Fibroblast of skin of right biceps (primary cell): Measurements from ENCODE around the gene TMBIM1.

Experiments
- DNase-seq: peaks from one replicate; pipeline ENCODE4 v3.0.0-alpha.2; 2013

Gene TMBIM1, protein sequence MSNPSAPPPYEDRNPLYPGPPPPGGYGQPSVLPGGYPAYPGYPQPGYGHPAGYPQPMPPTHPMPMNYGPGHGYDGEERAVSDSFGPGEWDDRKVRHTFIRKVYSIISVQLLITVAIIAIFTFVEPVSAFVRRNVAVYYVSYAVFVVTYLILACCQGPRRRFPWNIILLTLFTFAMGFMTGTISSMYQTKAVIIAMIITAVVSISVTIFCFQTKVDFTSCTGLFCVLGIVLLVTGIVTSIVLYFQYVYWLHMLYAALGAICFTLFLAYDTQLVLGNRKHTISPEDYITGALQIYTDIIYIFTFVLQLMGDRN

DNA sequence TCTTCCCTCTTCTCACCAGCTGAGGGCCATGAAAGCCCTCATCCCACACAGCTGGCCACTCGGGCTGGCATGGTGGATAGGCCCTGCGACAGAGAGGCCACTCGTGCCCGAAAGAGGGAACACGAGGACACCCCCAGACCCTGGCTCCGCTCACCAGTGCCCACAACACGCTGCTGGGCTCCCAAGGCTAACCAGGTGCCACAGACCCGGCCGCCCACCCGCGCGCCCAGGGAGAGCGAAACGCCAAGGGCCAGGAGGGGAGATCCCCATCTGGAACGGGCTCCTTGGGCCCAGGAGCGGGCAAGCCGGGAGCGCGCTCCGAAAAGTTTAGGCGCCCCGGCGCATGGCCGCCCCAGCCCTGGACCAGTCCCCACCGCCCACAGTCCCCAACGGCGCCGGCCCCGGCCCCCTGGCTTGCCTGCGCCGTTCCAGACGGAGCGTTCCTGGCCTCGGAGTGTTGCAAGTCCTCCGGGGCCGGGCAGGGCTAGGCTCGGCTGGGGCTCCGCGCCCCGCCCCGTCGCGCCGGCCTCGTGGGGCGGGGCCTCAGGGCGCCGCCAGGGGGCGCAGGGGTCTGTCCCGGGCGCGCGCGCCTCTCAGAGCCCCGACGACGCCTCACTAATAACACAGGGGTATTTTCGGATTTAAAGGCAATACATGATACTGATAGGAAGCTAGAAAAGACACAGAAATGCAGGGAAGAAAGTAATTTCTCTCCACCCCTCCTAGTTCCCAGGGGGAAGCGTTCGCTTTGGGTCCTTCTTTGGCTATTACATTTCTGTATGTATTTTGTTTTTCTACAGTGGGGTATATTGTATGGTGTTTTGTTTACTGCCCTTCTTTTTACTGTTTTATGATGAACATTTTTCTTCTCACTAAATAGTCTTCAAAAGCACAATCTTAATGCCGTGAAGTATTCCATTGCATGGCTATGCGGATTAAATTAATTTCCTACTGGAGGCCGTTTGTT lies at the start of gene TMBIM1:
TMBIM1 (minus strand) TSS at position 456 of the 967 bp plus-strand sequence. CDS start 10,362 bp downstream, outside the sequence.
- peak; percentile 73 for DNase-seq

DNA sequence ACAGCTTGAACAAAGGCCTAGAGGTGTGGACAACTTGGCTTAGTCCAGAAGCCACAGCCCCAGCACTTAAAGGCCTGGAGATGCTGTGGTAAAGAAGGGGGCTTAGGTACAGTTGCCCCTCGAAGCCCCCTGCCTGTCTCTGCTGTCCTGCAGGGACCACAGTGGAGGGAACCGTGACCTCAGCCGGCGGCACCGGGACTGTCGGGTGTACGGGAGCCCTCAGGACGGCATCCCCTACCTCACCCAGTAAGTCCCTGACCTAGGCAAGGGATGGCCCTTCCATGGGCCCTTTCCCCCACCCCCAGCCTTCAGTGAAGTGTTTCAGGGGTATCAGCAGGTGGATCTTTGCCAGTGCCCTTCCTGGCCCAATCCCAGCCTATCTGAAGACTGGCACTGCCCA lies 49.1 kb upstream of the TMBIM1 start:
- no peak for DNase-seq

DNA sequence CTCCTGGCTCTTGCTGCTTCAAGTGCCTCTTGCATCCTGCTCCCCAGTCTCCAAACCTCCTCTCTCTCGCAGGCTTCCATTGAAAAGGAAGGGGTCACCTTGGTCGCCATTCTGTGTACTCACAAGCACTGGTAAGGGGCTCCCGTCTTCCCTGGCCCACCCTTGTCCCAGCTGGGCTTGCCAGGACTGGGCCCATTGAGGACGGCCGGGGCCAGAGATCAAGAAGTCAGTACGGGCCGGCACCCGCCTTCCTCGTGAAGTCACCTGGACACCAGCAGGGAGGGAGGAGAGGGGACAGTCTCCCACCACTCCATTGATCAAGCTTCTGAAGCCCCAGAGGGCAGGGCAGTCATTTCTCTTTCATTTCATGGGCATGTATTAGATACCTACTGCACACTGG lies 48.4 kb upstream of the TMBIM1 start:
- no peak for DNase-seq

DNA sequence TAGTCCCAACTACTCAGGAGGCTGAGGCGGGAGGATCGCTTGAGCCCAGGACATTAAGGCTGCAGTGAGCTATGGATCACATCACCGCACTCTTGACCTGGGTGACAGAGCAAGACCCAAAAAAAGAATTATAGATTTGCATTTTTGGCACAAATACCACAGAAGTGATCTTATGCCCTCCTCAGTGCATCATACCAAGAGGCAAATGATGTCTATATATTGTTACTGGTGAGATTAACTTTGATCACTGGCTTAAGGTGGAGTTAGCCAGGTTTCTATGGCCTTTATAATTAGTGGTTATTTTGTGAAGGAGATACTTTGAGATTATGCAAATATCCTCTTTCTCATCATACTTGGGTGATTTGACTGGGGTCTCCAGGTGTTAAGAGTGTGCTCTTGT lies 42.2 kb upstream of the TMBIM1 start:
- no peak for DNase-seq

DNA sequence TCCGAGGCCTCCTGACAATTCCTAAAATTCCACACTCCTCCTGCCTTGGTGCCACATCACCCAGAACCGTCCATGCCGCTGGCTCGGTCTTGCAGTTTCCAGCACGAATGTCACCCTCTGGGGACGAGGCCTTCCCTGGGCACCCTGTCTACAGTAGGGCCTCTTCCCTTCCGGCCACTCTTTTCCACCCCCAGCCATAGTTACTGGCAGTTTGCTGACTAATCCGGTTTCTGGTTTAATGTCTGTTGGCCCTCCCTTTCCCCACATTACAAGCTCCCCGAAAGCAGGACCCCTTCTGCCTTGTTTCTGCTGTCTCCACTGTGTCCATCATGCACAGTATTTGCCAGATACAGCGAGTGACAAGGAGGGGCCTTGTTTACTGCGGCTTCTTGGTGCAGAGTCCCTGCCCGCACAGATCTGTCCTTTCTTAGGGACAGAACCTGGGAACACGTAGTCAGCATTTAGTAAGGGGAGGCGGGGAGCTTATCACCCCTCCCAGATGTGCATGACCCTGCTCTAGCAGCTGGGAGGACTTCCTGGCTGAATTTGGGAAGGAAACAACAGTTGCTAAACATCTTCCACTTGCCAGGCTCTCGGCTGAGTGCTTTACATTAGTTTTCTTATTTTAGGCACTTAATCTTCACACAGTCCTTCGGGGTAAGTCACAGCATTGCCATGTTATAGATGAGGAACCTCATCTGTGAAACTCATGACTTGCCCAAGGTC lies 40.8 kb upstream of the TMBIM1 start:
- no peak for DNase-seq

DNA sequence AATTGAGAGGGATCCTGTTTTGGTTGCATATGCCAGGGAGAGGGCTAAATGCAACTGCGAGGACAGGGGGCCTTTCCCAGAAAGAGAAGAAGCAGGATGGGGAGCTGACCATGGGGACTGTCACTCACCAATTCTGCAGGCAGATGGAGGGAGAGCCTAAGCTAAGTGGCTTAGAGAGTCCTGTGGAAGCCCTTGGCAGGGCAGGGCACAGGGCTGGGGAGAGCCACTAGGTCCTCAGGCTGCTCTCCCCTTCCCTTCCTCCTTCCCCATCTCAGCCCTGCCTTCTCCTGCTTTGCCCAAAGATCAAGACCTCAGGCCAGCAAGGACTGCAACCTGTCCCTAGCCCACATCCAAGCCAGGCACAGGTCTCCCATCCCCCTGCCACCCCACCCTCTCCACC lies 40.0 kb upstream of the TMBIM1 start:
- no peak for DNase-seq

DNA sequence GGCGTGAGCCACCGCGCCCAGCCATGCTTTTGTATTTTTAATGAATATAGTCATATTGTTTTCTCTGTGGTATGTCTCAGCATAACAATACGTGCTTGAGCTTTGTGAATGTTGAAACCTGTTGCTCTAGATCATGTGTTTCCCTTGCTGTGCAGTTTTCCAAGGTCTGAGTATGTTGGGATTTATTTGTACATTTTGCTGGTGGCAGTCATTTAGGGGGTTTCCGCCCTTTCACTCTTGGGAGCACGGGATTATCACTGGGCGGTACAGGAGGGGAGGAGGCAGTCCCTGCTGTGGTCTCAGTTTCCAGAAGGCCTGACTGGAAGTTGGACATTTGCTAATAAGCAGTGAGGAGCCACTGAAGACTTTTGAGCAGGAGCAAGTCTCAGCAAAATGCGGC lies 39.4 kb upstream of the TMBIM1 start:
- no peak for DNase-seq

DNA sequence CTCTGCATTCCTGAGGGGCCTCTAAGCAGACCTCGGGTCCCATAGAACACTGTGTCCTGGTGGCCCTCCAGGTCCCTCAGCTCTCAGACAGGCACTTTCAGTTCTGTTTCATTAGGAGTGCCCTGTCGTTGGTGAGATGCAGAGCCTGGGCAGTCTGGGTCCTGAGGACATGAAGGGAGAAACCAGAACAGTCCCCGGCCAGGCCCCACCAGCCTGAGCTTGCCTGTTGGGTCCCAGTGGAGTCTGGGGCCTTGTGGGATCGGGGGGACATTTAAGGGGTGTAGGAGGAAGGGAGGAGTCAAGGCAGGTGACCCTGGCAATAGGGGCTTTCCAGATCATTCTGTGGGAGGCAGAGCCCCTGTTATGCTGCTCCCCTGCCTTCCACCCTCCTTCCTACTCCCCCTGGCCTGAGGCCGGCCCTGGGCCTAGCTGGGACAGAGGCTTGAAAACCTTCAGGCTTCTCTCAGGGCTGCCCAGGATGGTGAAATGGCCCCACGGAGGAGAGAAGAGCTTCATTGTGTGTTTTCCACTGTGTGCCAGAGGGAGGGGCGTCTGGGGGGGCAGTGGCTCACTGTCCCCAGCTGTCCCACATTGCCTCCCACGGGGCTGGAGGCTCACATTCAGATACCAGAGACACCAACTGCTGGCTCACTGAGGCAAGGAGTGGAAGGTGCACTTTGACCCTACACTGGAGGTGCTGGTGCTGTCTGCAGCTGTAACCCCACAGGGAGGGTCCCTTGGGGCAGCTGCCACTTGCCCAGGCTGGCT lies 37.7 kb upstream of the TMBIM1 start:
- DNase-seq = no peak

DNA sequence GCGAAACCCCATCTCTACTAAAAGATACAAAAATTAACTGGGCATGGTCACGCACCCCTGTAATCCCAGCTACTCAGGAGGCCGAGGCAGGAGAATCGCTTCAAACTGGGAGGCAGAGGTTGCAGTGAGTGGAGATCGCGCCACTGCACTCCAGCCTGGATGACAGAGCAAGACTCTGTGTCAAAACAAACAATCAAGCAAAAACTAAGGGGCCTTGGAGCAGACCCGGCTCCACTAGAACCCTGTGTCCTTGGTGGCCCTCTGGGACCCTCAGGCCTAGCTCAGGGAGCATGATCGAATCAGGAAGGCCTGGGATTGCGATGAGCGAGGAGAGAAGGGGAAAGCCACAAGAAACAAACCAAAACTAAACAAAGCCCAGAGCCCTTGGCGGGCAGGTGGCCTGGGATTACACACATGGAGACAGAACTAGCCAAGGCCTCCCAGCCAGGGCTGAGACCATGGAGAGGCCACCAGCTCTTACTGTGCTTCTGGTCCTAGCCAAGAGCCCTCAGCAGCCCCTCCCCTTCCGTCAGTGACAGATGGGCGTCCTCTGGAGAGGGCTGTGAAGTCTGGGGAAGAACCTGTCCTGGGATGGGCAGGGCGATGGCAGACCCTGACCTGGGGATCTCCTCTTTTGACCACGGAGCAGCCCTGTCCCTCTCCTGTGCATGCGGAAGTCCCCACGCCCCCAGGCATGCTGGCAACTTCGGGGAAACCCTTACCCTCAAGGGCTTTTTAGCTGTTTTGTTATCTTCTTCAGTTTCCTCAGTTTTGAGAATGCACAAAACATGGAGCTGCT lies 36.9 kb upstream of the TMBIM1 start:
- no peak for DNase-seq

DNA sequence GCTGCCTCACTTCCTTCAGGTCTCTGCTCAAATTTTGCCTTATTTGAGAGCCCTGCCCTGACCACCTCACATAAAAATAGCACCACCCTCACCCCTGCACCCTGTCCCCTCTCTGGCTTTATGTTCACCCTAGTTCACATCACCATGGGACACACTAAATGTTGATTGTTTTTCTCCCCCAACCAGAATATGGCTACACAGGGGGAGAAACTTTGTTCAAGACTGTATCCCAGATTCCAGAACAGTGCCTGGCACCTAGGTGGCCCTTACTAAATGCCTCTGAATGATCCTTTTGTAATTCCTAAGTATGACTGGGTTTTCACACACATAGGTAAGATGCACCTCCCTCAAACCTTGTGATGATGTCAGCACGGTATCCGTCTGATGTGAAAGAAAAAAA lies 36.0 kb upstream of the TMBIM1 start:
- DNase-seq = no peak

DNA sequence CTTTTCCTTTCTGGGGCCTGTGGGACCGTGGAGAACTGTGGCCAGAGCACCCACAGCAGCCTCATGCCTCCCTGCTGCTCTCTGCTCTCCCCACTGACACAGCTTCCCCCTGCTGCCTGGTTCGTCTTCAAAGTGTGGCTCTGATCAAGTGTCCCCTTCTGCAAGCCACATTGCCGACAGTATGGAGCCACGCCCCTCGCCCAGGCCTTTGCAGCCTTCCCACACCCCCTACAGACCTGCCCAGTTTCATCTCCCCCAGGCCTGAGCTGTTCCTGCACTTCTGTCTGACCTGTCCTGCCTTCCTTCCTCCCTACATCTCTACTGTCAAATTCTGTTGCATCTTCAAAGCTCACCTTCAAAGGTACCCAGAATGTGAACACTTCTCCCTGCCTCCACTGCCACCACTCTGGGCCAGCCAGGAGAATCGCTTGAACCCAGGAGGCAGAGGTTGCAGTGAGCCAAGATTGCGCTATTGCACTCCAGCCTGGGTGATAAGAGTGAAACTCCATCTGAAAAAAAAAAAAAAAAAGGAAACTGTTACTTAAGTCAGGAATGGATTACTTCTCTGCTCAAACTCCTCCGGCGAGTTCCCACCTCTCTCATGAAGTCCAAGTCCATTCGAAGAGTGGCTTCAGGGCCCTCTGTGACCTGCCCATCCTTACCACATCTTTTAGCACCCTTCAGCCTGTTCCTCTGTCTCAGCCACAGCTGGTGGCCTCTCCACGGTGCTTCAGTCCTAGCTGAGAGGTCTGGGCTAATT lies 35.3 kb upstream of the TMBIM1 start:
- no peak for DNase-seq

DNA sequence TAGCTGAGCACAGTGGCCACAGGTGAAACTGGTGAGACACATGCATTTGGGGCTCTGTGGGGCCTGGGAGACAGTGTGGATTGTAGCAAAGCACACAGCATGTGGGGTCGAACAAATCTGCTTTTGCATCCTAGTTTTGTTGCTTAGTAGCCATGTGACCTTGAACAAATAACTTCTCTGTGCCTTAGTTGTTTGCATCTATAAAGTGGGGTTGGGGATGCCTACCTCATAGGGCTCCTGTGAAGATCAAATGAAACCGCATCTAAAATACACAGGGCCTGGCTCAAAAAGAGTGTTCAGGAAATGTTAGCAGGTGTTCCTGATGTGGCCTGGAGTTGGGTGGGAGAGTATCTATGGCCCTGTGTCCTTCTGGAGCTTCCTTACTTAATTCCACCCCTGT lies 34.0 kb upstream of the TMBIM1 start:
- no peak for DNase-seq

DNA sequence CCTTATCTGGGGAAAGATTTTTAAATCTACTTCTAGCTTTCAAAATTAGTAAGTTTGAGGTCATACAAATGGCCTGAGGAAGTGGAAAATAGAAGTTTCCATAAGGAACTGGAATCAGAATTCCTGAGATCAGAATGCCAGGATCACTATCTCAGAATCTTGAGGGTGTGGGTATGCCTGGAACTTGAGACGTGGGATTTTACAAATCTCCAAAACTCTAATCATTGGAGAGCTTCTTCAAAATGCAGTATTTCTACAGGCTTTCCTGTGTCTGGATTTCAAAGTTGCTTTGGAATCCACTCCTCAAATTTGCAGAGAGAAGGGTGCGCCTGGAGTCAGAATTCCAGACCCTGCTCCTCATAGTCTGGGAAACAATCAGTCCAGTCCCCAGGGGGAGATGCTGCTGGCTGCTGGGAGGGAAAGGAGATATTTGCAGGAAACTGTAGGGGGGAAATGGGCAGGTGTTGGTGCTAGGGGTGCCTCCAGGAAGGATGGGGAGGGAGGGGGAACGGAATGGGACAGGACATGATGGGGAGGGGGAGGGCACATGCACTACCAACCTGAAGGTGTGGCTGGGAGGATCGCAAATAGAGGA lies 33.4 kb upstream of the TMBIM1 start:
- DNase-seq = no peak

DNA sequence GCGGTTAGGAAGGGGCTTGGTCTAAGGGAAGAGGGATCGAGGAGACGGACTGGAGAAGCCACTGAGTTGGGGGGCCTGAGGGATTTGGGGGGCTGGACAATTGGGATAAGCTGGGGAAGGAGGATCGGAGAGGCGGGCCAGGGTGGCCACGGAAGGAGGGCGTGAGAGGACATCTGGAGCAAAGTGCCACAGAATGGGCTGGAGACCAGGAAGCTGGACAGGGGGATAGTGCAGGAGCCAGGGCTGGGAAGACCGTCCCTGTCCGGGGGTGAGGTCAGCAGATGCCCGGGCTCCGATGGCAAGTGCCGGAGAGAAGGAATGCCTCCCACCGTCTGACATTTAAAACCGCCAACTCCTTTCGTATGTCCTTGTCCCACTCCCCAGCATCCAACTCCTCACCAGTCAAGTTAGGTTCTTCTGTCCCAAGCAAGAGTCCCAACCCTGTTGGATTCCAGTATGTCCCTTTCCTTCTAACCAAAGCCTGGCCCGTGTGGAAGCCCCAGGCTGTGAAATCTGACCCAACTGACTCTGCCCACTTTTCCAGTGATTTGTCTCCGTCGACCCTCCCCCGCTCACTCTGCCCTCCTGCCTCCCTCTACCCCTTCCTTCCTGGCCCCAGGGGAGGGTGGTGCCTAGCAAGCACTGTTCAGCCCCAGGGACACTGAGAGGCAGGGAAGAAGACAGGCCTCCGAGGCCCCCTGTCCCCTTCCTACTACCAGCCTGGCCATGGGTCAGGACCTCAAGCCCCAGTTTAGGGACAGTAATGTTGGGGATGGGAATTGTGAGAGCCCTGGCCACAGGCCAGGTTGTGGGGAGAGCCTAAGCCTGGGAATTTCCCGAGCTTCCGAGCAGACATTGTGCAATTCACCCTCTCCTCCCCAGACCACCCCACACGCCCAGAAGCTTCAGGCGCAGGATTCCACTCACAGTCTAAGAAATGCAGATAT lies 31.5 kb upstream of the TMBIM1 start:
- DNase-seq = peak; percentile 58

DNA sequence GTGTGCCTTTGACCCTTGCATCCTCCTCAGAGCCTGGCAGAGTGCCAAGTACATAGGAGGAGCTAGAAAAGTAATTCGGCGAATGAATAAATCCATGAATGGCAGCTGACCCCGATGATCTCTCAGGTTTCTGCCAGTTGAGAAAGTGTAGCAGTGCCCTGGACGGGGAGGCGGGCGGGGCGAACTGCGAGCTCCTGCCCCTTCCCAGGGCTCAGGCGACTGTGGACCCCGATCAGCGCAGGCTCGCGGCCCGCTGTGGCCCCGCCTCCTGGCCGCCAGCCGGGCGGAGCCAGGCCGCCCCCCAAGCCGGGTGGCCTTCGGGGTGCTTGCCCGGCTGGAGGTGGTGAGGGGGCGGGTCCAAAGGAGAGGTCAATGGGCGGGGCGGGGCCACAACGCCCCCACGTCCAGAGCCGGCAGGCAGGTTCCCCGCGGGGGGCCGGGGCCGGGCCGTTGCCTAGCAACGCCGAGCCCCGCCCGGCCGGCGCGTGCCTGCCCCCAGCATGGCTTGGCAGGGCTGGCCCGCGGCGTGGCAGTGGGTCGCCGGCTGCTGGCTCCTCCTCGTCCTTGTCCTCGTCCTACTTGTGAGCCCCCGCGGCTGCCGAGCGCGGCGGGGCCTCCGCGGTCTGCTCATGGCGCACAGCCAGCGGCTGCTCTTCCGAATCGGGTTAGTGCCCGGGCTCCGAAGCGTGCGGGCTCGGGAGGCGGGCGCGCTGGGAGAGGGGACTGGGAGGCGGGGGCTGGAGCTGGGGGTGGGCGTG lies 30.6 kb upstream of the TMBIM1 start:
- peak; percentile 68 for DNase-seq

DNA sequence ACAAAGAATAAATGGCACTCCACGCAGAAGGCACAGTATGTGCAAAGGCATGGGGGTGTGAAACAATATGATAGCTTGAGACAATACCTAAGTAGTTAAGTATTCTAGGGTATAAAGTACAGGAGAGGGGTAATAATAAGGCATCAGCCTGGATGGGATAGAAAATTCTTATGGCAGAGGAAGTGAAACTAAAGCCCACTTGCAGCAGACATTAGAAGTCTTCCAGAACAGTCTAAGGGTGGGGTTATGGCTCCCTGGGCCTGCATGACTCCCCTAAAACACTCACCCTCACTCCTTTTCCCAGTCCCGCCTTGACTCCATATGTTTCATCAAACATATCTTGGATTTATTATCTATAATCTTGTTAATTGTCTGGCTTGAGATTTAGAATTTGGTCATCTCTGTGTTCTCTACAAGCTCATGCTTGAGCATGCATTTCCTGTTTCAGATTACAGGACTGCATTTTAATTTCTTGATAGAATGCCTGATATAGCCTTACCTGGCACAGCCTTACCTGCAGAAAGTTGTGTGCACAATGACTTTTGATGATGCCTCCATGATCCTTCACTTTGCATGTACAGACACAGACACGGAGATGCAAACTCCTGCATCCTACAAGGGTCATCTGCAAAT lies 28.5 kb upstream of the TMBIM1 start:
- no peak for DNase-seq

DNA sequence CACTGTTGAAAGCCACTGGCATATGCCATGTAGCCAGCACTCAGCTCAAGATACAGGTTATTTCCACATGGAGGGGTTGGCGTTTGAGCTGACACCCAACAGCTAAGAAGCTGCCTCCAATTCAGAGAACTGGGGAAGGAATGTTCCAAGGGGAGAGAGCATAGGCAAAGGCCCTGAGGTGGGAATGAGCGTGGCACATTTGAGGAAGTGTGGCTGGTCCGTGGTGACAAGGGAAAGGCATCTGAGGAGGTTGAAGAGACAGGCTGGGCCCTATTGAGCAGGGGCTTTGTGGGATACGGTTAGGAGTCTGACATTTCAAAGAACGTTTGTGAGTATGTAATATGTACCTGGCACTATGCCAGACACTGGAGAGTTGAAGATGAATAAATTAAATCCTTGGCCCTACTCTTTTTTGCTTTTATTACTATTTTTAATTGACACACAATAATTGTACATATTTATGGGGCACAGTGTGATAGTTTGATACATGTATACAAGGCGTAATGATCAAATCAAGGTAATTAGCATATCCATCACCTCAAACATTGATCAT lies 27.6 kb upstream of the TMBIM1 start:
- no peak for DNase-seq

DNA sequence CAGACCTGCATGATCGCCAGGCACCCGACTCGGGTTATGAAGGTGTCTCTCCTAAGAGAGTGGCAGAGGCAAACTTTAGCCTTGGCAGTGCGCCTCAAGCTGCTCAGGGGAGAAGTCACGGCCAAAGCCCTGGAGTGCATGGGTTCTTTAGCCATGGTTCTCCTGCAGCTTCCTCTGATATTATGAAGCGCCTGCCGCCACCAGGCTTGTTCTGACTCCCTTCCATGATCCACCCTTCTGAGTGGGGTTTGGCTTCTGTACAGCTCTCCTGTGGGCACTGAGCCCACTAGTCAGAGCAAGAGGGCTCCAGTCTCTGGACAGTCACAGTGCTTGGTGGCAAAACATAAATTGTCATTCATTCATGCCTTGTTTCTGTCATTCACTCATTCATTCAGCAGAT lies 25.9 kb upstream of the TMBIM1 start:
- DNase-seq = no peak
